GM18505 (cell line): Measurements from ENCODE around the gene GNAL.
A peak's percentile ranks its signal among the peaks of the same experiment; 100 is the strongest.
"Not testable (repeated sequence)": the region's sequence is repeated elsewhere in the genome, so short reads cannot be mapped to it uniquely, and the experiment has no call there.

Experiments used
- ATAC-seq: cut with Tn5 transposase; IDR thresholded peaks from one replicate; pipeline ENCODE4 v1.9.1; 2021; ENCODE audit not compliant: unreplicated experiment
- POLR2A ChIP-seq: IDR thresholded peaks from 4 replicates; pipeline ENCODE4 v1.6.1; 2011; ENCODE audit warnings: borderline replicate concordance; ENCODE audit not compliant: insufficient read depth, insufficient read length; ENCODE audit errors: extremely low read depth

Gene GNAL

GRCh38 chr18:11674119-11674518 lies 14.9 kb upstream of the GNAL start:
- no peak for ATAC-seq

GRCh38 chr18:11676386-11676785 lies 12.7 kb upstream of the GNAL start:
- no peak for TF ChIP-seq POLR2A

More at GRCh38 chr18:11674119-11674518, 14.9 kb upstream of the GNAL start:
- TF ChIP-seq POLR2A, result no peak

GRCh38 chr18:11676867-11677266 lies 12.2 kb upstream of the GNAL start:
- no peak for ATAC-seq
- no peak for TF ChIP-seq POLR2A

More at GRCh38 chr18:11676386-11676785, 12.7 kb upstream of the GNAL start:
- no peak for ATAC-seq

GRCh38 chr18:11678211-11678610 lies 10.9 kb upstream of the GNAL start:
- no peak for ATAC-seq
- no peak for TF ChIP-seq POLR2A

GRCh38 chr18:11689669-11690565 lies 853 bp downstream of the GNAL start:
- no peak for TF ChIP-seq POLR2A
- ATAC-seq, result peak; percentile 46

GRCh38 chr18:11690660-11691059 lies 1.6 kb downstream of the GNAL start:
- not testable (repeated sequence) for ATAC-seq

GRCh38 chr18:11695736-11696135 lies 6.7 kb downstream of the GNAL start:
- TF ChIP-seq POLR2A, result no peak
- ATAC-seq, result no peak

- no peak for TF ChIP-seq POLR2A
These were observed 7.4 kb downstream of the GNAL start for GRCh38 chr18:11696451-11696850.

GRCh38 chr18:11700876-11701275 lies 11.8 kb downstream of the GNAL start:
- no peak for ATAC-seq
- no peak for TF ChIP-seq POLR2A

More at GRCh38 chr18:11696451-11696850, 7.4 kb downstream of the GNAL start:
- no peak for ATAC-seq

- no peak for TF ChIP-seq POLR2A
- no peak for ATAC-seq
These were observed 21.5 kb downstream of the GNAL start for GRCh38 chr18:11710578-11710977.

- no peak for TF ChIP-seq POLR2A
- ATAC-seq, result no peak
These were observed 24.7 kb downstream of the GNAL start for GRCh38 chr18:11713756-11714155.

GRCh38 chr18:11714244-11714918 lies 25.3 kb downstream of the GNAL start:
- no peak for TF ChIP-seq POLR2A

GRCh38 chr18:11716767-11717315 lies 27.8 kb downstream of the GNAL start:
- not testable (repeated sequence) for ATAC-seq

More at GRCh38 chr18:11714244-11714918, 25.3 kb downstream of the GNAL start:
- ATAC-seq, result no peak

- ATAC-seq, result no peak
- TF ChIP-seq POLR2A, result no peak
These were observed 30.0 kb downstream of the GNAL start for GRCh38 chr18:11719050-11719449.
